Activated CD4-positive, CD25-positive, alpha-beta regulatory T cell treated with anti-CD3 and anti-CD28 coated beads, Interleukin-2, amount 50 U/mL, for 16 hours (primary cell): Measurements from ENCODE around the gene NCOR2.
"Not testable (repeated sequence)": the region's sequence is repeated elsewhere in the genome, so short reads cannot be mapped to it uniquely, and the experiment has no call there.

Experiments used
- DNase-seq: peaks from one replicate; pipeline ENCODE4 v3.0.0-alpha.2; 2020; ENCODE audit warnings: low read depth, low spot score

The NCOR2 gene

GRCh38 chr12:124601706-124602105 lies 34.3 kb upstream of the NCOR2 start:
- no peak for DNase-seq

DNA sequence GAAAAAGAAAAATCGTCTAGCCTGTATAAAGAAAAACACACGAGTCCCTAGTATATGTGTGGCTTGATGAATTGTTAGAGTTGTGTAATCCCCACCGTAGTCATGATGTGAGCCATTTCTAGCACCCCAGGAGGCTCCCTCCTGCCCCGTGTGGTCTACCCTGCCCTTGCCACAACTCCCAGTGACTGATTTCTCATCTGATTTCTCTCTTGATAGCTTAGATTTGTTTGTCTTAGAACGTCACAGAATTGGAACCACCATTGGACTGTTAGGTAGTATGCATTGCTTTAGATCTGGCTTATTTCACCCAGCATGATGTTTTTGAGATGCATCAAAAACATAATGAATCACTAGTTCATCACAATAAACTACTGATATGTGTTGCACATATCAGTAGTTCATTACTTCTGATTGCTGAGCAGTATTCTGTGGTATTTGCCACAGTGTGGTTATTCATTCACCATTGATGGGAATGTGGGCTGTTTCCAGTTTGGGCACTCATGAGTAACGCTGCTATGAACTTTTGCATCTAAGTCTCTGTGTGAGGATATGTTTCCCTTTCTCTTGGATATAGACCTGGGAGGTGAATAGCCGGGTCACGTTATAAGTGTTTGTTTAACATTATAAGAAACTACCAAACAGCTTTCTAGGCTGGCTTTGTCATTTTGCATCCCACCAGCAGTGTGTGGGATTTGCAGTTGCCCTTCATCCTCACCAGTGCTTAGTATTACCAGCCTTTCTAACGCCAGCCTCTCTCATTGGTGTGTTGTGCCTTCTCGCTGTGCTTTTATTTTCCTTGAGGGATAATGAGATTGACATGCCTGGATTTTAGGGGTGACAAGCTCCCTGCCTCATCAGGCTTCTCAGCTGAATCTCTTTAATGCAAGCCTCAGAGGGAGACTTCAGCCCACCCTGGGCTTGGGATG lies 31.9 kb upstream of the NCOR2 start:
- no peak for DNase-seq

GRCh38 chr12:124597041-124597440 lies 29.6 kb upstream of the NCOR2 start:
- no peak for DNase-seq

- no peak for DNase-seq
These were observed 28.0 kb upstream of the NCOR2 start for GRCh38 chr12:124595444-124595843.

DNA sequence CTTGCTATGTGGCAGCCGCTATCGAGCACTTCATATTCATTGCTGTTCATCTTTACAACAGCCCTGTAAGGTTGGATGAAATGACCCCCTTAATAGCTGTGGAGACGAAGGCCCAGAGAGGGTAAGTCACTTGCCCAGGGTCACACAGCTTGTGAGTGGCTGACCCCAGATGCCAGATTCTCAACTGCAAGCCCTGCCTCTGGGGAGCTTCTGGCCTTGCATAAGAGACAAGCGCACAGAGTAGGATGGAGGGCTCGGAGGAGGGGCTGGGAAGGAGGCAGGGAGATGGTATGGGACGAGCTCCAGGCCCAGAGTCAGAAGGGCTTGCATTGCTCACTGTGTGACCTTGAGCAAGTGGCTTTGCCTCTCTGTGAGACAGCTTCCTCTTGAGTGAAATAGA lies 27.4 kb upstream of the NCOR2 start:
- no peak for DNase-seq

DNA sequence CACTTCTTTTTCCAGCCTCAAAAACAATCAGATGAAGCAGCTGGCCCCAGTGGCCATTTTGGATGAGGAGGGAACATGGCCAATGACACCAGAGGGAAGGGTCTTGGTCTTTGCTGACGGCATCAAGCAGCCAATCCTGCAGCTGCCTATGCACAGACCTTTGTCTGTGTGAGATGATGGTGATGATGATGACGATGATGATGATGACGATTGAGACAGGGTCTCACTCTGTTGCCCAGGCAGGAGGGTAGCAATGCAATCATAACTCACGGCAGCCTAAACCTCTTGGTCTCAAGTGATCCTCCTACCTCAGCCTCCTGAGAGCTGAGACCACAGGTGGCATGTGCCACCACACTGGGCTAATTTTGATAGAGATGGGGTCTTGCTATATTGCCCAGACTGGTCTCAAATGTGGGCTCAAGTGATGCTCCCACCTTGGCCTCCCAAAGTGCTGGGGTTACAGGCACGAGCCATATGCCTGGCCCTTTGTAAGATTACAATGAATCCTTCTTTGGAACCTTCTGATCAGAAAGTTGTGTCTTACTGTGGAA lies 26.5 kb upstream of the NCOR2 start:
- no peak for DNase-seq

- DNase-seq: no peak
These were observed 25.8 kb upstream of the NCOR2 start for GRCh38 chr12:124593176-124593575.

GRCh38 chr12:124592481-124593160 lies 25.2 kb upstream of the NCOR2 start:
- DNase-seq: no peak

- DNase-seq: no peak
These were observed 24.6 kb upstream of the NCOR2 start for GRCh38 chr12:124592050-124592449.

GRCh38 chr12:124590447-124590846 lies 23.0 kb upstream of the NCOR2 start:
- DNase-seq: no peak

DNA sequence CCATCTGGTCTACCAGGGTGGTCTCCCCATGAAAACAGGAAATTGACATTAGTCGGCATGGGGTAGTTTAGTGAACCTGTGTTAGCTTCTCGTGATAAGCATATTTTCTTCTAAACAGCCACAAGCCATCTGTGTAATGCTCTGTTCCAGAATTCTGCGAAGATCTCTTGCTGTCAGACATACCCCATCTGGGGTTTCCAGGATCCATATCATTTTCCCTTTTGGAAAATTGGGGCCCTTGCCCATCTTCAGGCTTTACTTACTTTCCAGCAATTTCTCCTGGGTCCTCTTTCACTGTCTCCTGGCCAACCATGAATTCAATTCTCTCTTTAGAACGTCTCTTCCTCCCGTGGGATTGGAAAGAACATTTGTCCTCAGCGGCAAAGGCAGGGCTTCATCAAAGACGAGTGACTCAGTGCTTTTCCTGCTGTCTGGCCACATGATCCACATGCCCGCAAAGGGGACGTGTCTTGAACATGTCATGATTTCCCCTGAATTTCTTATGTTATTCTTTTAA lies 21.4 kb upstream of the NCOR2 start:
- no peak for DNase-seq

GRCh38 chr12:124588018-124588634 lies 20.7 kb upstream of the NCOR2 start:
- DNase-seq: no peak

- DNase-seq: no peak
These were observed 19.3 kb upstream of the NCOR2 start for GRCh38 chr12:124586756-124587155.

DNA sequence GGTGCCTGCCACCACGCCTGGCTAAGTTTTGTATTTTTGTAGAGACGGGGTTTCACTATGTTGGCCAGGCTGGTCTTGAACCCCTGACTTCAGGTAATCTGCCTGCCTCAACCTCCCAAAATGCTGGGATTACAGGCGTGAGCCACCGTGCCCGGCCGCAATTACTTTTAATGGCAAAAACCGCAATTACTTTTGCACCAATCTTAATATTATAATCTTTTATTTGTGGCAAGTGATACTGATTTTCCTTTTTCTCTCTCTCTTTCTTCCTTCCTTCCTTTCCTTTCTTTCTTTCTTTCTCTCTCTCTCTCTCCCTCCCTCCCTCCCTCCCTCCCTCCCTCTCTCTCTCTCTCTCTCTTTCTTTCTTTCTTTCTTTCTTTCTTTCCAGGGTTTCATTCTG lies 17.1 kb upstream of the NCOR2 start:
- DNase-seq: not testable (repeated sequence)

DNA sequence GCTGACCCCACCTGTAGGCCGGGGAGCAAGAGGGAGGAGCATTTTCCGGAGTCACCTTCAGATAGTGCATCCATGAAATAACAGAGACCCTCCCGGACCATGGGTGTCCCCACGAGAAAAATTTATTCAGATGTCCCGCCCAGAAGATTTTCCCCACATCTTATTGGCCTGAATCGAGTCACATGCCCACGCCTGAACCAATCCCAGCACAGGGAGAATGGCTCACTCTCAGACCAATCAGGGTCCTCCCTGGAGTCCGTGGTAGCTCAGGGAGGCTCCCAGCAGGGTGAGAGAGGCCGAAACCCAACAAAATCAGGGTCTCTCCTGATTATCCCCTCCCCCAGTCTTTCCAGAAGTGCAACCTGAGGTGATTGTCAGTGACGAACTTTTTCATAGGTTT lies 16.4 kb upstream of the NCOR2 start:
- no peak for DNase-seq

DNA sequence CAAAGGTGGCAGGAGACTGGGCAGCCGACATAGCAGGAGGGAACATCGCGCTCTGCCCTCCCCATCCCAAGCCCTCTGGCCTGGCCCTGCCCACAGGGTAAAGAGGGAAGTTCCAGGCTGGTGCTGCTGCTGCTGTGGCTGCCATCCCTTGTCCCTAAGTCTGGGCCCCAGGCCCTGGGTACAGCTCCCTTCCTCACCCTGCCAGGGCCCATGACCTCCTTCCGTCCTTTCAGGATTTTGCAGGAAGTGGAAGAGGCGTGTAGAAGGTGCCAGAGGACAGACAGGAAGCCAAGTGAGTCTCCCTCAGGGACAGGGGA lies 14.7 kb upstream of the NCOR2 start:
- no peak for DNase-seq

DNA sequence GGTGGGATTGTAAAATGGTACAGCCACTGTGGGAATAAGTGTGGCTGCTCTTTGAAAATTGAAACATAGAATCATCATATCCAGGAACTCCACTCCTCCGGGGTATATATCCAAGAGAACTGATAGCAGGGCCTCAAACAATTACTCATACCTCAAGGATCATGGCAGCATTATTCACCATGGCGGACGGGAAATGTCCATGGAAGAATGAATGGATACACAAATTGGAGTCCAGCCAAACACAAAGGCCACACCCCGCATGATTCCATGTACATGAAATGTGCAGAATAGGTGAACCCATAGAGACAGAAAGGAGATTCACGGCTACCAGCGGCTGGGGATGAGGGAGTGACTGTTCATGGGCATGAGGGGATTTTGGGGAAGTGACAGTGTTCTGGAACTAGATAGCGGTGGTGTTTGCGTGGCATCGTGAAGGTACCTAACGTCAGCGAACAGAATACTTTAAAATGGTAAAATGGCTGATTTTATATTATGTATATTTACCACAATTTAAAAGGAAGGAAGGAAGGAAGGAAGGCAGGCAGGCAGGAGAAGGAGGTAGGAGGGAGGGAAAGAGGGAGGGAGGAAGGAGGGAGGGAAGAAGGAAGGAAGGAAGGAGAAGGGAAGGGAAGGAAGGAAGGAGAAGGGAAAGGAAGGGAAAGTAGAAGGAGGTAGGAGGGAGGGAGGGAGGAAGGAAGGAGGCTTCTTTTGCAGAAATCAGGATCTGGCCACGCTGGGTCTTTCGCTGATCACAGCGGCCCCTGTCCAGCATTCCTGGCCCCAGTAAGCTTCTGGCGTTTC lies 14.1 kb upstream of the NCOR2 start:
- DNase-seq: no peak

DNA sequence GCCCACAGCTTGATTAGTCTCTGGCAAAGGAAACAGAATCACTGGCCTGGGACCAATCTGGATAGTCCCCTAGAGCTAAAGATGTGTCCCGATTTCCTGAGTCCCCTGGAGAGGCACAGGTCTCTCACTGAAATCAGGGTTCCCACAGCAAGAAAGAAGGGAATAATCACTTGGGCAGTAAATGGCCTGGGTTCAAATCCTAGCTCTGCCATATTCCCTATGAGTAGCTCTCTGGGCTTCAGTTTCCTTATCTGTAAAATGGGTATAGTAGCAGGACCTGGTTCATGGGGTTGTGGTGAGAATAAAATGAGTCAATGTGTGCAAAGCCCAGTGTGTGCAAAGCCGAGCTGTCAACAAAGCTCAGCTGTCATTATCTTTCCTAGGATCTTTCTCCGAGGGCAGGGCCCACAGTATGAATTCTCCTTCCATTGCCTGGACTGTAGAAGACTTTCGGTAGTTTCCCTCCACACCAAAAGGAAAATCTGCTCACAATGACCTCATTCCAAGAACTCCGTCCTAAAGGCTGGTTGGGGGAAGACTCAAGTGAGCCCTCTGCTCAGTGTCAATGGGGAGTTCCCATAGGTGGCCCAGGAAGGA lies 12.6 kb upstream of the NCOR2 start:
- no peak for DNase-seq

GRCh38 chr12:124578854-124579253 lies 11.4 kb upstream of the NCOR2 start:
- DNase-seq: no peak

DNA sequence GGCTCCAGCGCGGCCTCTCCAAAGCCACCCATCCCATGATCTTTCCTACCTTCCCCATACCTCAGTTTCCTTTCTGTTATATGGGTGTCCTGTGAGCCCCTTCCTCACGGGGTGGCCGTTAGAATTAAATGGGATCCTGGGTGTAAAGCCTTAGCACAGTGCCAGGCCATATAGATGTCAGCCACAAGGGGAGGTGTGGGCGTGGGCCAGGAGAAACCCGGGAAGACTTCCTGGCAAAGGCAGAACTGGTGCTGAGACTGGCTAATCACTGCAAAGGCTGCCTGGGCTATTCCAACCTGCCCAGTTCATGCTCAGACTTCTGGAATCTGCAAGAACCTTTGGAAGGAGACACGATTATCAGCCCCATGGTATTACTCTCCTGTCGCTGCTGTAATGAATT lies 11.0 kb upstream of the NCOR2 start:
- DNase-seq: no peak

DNA sequence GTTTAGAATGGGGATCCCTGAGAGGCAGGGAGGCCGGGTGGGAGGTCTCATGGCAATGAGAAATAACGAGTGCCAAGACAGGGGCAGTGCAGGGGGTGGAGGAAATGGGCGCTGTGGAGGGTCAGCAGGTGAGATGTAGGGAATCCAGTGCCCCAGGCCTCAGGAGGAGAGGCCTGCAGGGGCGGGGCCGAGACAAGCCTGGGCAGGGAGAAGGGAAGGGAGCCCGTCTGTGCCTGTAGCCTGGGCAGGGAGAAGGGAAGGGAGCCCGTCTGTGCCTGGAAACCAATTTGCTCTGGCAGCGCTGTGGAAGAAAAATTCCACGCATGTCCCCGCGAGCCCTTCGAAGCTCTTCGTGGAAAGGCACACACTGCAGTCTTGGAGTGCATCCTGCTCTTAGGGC lies 10.6 kb upstream of the NCOR2 start:
- DNase-seq: no peak
